ENCODE results near the gene FCRLA.

Gene FCRLA

GRCh38 chr1:161733526-161733925, 26.5 kb downstream of the FCRLA start:
- no peak for DNase-seq

- no peak for DNase-seq
These were observed 28.8 kb downstream of the FCRLA start for GRCh38 chr1:161735837-161736236.

GRCh38 chr1:161736335-161736969, 29.4 kb downstream of the FCRLA start:
- DNase-seq = no peak

- no peak for DNase-seq
These were observed 30.6 kb downstream of the FCRLA start for GRCh38 chr1:161737625-161738024.

- peak; percentile 78 for DNase-seq
These were observed 31.7 kb downstream of the FCRLA start for GRCh38 chr1:161738627-161739287.

GRCh38 chr1:161739865-161740566, 33.0 kb downstream of the FCRLA start:
- no peak for DNase-seq

GRCh38 chr1:161740921-161741320, 33.9 kb downstream of the FCRLA start:
- no peak for DNase-seq

GRCh38 chr1:161743231-161743630, 36.2 kb downstream of the FCRLA start:
- DNase-seq = no peak

- no peak for DNase-seq
These were observed 40.8 kb downstream of the FCRLA start for GRCh38 chr1:161747801-161748200.

GRCh38 chr1:161749509-161750407, 42.7 kb downstream of the FCRLA start, which contains the start of gene DUSP12:
Gene DUSP12, plus strand, starts transcription at chr1:161749786. Its CDS starts 16 bp downstream, at chr1:161749802.
- DNase-seq = peak; percentile 86

- DNase-seq = no peak
These were observed 56.6 kb downstream of the FCRLA start for GRCh38 chr1:161763522-161764098.
